OCI-M2 (cell line): ENCODE results near the gene ZBTB22.

Source experiments
- DNase-seq: peaks from one replicate; lab custom pipeline; 2025; ENCODE audit not compliant: unreplicated experiment; lab: John Stamatoyannopoulos, UW

Gene ZBTB22

GRCh38 chr6:33329058-33329457 is 11.5 kb upstream of the ZBTB22 start:
- DNase-seq: no peak

DNA sequence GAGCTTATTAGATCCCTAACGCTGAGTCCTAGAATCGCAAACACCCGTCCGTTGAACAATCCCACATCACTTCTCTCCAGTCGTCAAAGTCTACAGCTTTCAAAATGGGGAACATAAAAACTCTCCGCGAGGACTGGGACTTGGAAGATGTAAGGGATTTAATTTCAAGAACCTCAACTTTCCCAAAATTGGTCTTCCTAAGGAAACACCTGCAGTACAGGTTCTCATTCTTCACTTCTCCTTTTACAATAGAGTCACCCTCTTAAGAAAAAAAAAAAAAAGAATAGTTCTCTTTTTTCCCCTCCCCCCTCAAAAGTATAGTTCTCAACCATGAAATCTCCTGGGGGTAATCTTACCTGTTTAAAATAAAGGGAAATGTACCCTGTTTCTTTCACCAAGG is 6.6 kb upstream of the ZBTB22 start:
- no peak for DNase-seq

DNA sequence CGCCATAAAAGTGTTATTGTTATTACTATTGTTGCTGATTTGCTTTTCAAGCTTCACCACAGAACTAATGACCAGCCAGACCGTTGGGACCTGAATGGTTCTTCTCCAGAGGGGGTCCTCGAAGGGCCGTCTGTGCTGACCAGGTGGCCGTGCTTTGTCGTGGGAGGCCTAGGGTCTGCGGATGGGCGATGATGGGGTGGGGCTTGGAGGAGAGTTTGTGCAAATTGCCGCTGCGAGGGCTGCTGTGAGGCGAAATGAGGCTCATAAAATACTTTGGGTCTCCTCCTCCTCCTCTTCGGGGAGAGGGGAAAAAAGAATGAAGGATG is 6.0 kb upstream of the ZBTB22 start:
- DNase-seq: no peak

DNA sequence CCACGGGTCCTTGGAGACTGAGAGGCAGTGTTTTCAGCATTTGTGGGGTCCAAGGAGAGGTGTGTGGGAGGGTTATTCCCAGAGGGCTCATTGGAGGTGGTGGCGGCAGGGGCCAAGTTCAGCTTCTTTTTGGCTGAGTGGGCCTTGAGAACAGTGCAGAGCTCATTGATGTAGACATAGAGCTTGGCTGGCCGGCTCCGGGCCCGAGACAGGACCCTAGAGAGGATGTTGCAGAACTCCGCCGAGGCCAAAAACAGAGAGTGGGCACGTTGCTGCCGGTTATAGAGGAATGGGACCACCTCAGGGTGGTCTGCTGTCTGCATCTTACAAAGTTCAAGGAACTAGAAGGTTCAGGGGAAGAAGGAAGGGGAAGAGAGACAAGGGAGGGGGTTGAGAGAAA is 3.7 kb upstream of the ZBTB22 start:
- DNase-seq: no peak

DNA sequence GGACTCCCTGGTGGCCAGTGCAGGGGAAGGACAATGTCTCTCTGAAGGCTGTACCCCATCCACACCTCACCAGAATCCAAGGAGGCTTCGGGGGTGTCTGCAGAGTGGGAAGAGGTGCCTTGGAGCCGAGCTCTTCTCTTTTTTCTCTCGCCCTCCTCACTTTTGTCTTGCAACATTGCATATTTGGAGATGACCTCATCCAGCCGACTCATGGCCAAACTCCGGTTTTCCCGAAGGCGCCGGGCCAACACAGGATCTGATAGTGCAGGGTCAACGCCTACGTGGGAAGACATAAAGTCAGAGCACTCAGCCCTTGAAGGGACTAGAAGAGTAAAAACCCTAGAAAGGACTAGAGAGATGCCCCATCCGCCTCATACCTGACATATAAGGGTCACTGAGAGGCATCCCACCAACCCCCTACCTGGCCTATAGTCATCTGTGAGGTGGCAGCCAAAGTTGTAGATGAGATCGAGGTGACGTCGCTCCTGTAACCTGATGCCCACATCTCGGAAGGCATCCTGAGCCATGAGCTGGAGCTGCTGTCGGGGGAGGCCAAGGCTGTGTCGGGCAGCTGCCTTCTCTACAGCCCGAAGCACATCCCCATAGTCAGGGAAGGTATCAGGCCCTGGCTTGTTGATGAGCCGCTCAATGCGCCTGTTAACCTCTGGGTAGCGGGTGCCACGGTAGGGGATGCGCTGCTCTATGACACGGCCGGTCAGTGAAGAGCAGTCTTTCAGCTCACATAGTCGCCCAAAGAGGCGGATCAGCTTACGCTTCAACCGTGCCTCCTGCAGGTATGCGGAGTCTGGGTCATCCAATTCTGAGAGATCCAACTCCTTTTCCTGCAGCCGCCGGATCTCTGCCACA is 3.0 kb upstream of the ZBTB22 start:
- DNase-seq: no peak

- DNase-seq: no peak
These were observed 2.4 kb upstream of the ZBTB22 start for GRCh38 chr6:33319939-33320314.

- DNase-seq: no peak
These were observed 1.0 kb upstream of the ZBTB22 start for GRCh38 chr6:33318426-33319073.

DNA sequence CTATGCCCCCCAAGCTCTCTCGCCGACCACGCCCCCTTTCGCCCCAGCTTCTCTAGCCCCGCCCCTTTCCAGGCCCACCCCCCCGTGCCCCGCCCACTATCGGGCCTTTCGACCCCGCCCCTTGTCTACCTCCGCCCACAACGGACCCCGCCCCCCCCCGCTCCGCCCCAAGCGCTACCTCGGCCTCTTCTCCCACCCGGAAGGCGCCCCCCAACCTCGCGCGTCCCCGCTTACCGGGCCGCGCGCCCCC is 200 bp downstream of the ZBTB22 start:
- no peak for DNase-seq

DNA sequence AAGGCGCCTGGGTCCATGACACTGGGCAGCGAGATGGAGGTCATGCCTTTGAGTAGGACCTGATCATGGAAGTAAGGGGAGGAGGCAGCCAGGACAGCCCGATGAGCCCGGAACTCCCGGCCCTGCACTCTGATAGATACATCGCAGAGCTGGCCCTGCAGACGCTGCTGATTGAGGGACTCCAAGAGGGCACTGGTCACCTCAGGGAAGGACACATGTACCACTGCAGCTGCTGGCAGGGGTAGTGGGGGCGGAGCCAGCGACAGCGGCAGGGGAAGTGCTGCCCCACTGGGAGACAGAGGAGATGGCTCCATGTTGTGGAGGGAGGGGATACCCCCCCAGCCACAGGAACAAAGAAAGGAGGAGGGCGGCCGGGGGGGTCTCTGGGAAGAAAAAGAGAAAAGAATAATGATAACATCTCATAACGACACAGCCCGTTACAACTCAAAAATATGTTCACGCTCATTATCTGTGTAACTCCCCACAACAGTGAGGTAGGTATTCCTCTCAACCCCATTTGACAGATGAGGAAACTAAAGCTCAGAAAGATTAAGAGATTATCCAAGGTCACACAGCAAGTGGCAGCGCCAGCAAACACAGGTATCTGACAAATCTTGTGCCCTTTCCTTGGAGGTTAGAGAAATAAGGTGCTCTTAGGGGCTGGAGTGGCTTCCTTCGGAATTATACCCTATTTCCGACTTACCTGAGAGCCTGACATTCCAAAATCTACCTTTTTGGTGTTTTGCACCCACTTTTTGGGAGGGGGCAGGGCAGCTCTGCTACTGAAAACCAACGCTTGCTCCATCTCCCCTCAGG is 733 bp downstream of the ZBTB22 start:
- DNase-seq: no peak

- no peak for DNase-seq
These were observed 1.5 kb downstream of the ZBTB22 start for GRCh38 chr6:33315793-33316602.

DNA sequence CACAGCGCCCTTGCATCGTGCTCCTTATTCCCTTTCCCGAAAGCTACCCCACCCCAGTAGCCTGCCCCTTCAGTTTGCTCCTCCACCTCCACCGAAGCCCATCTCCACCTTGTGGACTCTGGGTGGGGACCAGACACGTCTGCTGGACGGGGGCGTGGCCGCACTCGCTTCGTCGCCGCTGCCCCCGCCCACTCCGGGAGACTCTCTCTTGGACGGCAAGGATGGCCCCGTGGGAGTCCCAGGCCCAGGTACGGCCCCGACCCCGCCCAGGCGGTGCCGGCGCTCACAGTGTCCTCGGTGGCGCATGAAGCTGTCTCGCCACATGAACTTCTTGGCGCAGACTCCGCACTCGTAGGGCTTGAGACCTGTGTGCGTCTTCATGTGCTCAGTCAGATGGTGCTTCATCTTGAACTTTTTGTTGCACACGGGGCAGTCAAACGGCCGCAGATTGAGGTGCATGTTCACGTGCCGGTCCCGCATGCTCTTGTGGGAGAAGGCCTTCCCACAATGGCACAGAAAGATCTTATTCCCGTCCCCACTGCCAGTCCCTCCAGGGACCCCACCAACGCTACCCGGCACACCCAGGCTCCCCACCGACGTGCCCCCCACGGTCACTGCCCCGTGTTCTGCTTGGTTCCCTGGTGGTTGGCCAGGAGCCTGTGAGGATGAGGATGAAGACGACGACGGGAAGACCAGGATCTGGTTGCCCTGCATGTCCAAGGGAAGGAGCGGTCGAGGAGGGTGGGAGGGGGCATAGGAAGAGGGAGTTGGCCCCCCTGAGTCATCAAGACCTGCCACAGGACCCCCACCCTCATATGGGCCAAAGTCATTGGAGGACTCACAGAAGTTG is 2.4 kb downstream of the ZBTB22 start:
- no peak for DNase-seq

DNA sequence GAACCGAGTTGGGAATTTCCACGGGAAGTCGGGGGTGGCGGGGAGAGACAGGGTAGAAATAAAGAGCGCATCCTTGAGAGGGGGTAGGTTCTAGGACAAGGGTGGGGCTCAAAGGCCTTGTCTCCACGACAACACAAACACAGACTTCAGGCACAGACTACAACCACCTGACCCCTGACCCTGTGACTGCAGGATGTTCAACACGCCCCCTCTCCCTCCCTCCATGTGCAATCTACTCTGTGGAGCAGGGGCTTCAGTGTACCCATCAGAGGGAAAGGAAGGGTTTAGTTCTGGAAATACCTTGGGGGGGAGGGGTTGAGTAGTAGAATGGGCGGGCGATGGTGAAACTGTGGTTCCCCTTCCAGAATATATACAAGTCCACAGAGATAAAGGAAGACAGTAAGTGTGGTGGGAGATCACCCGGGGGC is 3.0 kb downstream of the ZBTB22 start:
- DNase-seq: peak; percentile 38

DNA sequence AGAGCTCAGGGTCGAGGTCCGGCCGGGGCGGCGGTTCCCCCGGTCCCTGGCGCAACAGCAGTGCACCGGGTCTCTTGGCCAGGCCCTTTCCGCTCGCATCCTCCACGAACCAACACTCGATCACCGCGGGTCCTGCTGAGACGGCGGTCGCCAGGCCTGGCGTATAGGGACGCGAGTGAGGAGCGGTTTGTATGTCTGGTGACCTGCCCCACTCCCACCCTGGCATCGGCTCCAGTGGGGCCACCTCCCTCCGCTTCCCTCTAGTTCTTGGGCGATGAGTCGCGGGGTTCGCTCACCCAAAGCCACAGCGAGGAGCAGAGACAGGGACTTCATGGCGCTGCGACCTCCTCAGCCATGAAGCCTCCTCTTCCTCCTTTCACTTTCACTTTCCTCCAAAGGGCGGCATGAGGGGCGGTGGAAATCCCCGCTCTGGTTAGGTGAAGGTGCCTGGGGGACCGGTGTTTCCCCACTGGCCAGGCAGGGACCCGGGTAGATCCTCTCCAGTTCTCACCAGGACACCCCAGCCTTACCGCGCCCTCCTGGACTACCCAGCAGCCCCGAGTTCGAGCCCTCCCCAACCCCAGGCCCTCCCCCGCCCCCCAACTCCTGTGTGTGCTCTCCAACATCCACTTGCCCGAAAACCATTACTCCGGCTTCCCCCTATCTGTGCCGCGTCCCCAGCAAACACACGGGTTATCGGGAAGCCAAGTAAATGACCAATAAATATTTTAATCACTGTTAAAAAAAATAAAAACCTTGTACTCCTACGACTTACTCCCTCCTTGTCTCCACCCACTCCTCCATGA is 3.6 kb downstream of the ZBTB22 start, which contains the start of gene TAPBP:
TSS of gene TAPBP (minus strand) at position 370 of the 806 bp plus-strand sequence. CDS start at position 333, 37 bp downstream.
- no peak for DNase-seq

GRCh38 chr6:33313105-33313708 is 4.3 kb downstream of the ZBTB22 start:
- no peak for DNase-seq

DNA sequence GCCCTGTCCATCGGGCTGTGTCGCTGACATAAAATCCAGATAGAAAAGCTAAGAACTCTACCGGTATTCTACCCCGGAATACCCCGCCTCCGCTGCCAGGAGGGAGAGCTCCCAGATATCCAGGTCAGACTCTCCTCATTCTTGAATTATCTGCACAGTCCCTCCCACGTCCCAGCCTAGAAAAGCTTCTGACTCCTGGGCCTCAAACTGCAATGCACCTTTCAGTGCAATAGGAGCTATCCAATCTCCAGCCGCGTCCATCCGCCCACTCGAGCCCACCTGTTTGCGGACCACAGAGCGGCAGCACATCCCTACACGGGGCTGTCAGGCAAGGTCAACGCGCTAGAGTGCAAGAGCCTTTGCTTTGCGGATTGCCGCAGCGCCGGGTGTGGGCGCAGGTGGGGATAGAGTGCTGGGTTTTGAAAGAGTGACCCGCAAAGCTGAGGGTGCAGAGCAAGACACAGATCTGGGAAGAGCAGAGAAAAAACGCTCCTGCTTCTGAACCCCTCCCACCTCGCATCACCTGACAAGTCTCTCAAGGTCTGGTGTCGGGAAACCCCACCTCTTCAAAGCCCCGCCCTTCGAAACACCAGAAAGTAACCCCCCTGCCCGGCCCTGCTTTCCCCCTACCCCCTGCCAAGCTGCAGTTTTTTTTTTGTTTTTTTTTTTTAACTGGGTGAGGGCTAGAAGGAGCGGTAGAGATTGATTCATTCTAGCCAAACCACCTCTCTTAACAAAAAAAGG is 5.0 kb downstream of the ZBTB22 start:
- DNase-seq: no peak

GRCh38 chr6:33306356-33306755 is 11.2 kb downstream of the ZBTB22 start:
- DNase-seq: no peak

GRCh38 chr6:33305052-33305451 is 12.5 kb downstream of the ZBTB22 start:
- DNase-seq: no peak

GRCh38 chr6:33304216-33304615 is 13.3 kb downstream of the ZBTB22 start:
- no peak for DNase-seq
